HG02798 (cell line): Measurements from ENCODE around the gene RPA1.
"Not testable (repeated sequence)": the region's sequence is repeated elsewhere in the genome, so short reads cannot be mapped to it uniquely, and the experiment has no call there.

Experiments used
- ATAC-seq: cut with Tn5 transposase; IDR thresholded peaks from one replicate; pipeline ENCODE4 v1.9.1; 2021; ENCODE audit warnings: mild to moderate bottlenecking; ENCODE audit not compliant: unreplicated experiment, poor library complexity

Gene RPA1

GRCh38 chr17:1810450-1811103 is 19.2 kb upstream of the RPA1 start:
- ATAC-seq, result no peak

- no peak for ATAC-seq
Measured at GRCh38 chr17:1813088-1813487, 16.7 kb upstream of the RPA1 start.

- ATAC-seq, result no peak
Measured at GRCh38 chr17:1820528-1821252, 9.1 kb upstream of the RPA1 start.

GRCh38 chr17:1829216-1829591 is 601 bp upstream of the RPA1 start:
- no peak for ATAC-seq

- no peak for ATAC-seq
Measured at GRCh38 chr17:1830288-1830687, 483 bp downstream of the RPA1 start.

- peak; percentile 59 for ATAC-seq
Measured at GRCh38 chr17:1834380-1835149, 4.8 kb downstream of the RPA1 start.

GRCh38 chr17:1839516-1839915 is 9.7 kb downstream of the RPA1 start:
- ATAC-seq, result no peak

- no peak for ATAC-seq
Measured at GRCh38 chr17:1843947-1844346, 14.1 kb downstream of the RPA1 start.

- no peak for ATAC-seq
Measured at GRCh38 chr17:1847191-1847590, 17.4 kb downstream of the RPA1 start.

- ATAC-seq, result no peak
Measured at GRCh38 chr17:1852327-1852726, 22.5 kb downstream of the RPA1 start.

- ATAC-seq, result no peak
Measured at GRCh38 chr17:1853698-1854097, 23.9 kb downstream of the RPA1 start.

GRCh38 chr17:1856462-1856861 is 26.7 kb downstream of the RPA1 start:
- ATAC-seq, result not testable (repeated sequence)

GRCh38 chr17:1860978-1861377 is 31.2 kb downstream of the RPA1 start:
- ATAC-seq, result no peak

GRCh38 chr17:1861391-1862010 is 31.7 kb downstream of the RPA1 start:
- no peak for ATAC-seq

GRCh38 chr17:1865252-1866037 is 35.6 kb downstream of the RPA1 start:
- no peak for ATAC-seq

GRCh38 chr17:1867307-1867706 is 37.5 kb downstream of the RPA1 start:
- no peak for ATAC-seq

- ATAC-seq, result no peak
Measured at GRCh38 chr17:1868090-1868489, 38.3 kb downstream of the RPA1 start.

- no peak for ATAC-seq
Measured at GRCh38 chr17:1870592-1870991, 40.8 kb downstream of the RPA1 start.

- ATAC-seq, result no peak
Measured at GRCh38 chr17:1871756-1872155, 42.0 kb downstream of the RPA1 start.

- ATAC-seq, result no peak
Measured at GRCh38 chr17:1872254-1872653, 42.4 kb downstream of the RPA1 start.
